Uterus (tissue), 4 donors: ENCODE data around the gene CEACAM5. TPM values are rescaled to one million over a fixed set of nuclear protein-coding genes. Genes with fewer than 3 reads are reported as not detected.

Source experiments
- DNase-seq, 2 donors: peaks; one replicate each; pipeline ENCODE4 v3.0.0-alpha.2; 2019 to 2020
- H3K27ac ChIP-seq, 2 donors: fragments of 200-600 bp; sonication (generic); 1 replicate in 1 of 2; 2 replicates in 1 of 2; pipeline ENCODE4 v1.5.1; 2016 to 2018
- H3K27me3 ChIP-seq, 2 donors: fragments of 200-600 bp; sonication (generic); one replicate each; pipeline ENCODE4 v1.5.1; 2018 to 2019; ENCODE audit warnings: control low read depth in 1 of 2
- H3K36me3 ChIP-seq, 2 donors: fragments of 200-600 bp; sonication (generic); one replicate each; pipeline ENCODE4 v1.5.1; 2019; ENCODE audit warnings: control low read depth in 1 of 2
- H3K4me1 ChIP-seq, 2 donors: fragments of 200-600 bp; sonication (generic); one replicate each; pipeline ENCODE4 v1.5.1; 2018 to 2019; ENCODE audit warnings: control low read depth in 1 of 2
- H3K4me3 ChIP-seq, 2 donors: fragments of 200-600 bp; sonication (generic); 1 replicate in 1 of 2; 2 replicates in 1 of 2; pipeline ENCODE4 v1.5.1; 2018 to 2019; ENCODE audit warnings: mild to moderate bottlenecking in 1 of 2
- H3K9me3 ChIP-seq, 2 donors: fragments of 200-600 bp; sonication (generic); one replicate each; pipeline ENCODE4 v1.5.1; 2019; ENCODE audit warnings: control low read depth in 1 of 2
- CTCF ChIP-seq, 4 experiments: fragments of 200-600 bp in 2 of 4; fragments of 450-650 bp in 2 of 4; sonication (generic) in 2 of 4; IDR thresholded peaks; one replicate each; pipeline ENCODE4 v1.5.1; 2016 to 2019; ENCODE audit warnings: antibody characterized with exemption in 4 of 4, mild to moderate bottlenecking in 2 of 4, moderate library complexity in 1 of 4
- POLR2A ChIP-seq, 2 donors: fragments of 450-650 bp; IDR thresholded peaks; one replicate each; pipeline ENCODE4 v1.6.1; 2016; ENCODE audit warnings: antibody characterized with exemption in 2 of 2, mild to moderate bottlenecking in 1 of 2, moderate library complexity in 1 of 2
- intact Hi-C: fragments of 100-400 bp; cut with DNase I; formaldehyde crosslinking; loops from one replicate; pipeline ENCODE4 v1.15.1; 2023; ENCODE audit warnings: low total_unique reads
- total RNA-seq, 4 donors: library from RNA; depleted of rRNA in 3 of 4; stranded (reverse); fragments of >200 nt in 3 of 4; gene quantifications; one replicate each; pipeline versions ENCODE4 v1.1.0 to v1.2.4, GENCODE V29; 2014 to 2023
- donor health status: DM: yes; HTN: yes; CAD: no.

The CEACAM5 gene
- total RNA-seq, 4 donors from 2014 or later = 0.29 to 0.51 TPM; not detected in 2

GRCh38 chr19:41740415-41741243 is 32.2 kb downstream of the CEACAM5 start:
- no peak overlapping the region for H3K27ac ChIP-seq

GRCh38 chr19:41741244-41741554 is 32.8 kb downstream of the CEACAM5 start:
- Histone ChIP-seq H3K4me3 (no peak overlapping the region), H3K4me1 (no peaks in the 10 kb centered on the region), H3K36me3 (no peaks in the 10 kb centered on the region), H3K9me3 (no peaks in the 10 kb centered on the region), H3K27ac (no peak overlapping the region), H3K27me3 (no peaks in the 10 kb centered on the region)
- DNase-seq = no peak
- TF ChIP-seq CTCF (IDR thresholded peaks at IDR 0.05) (no peak), POLR2A (IDR thresholded peaks at IDR 0.05) (no peak)
- intact Hi-C loops = no loop called here

More at GRCh38 chr19:41740415-41741243, 32.2 kb downstream of the CEACAM5 start:
- H3K9me3 ChIP-seq = no peaks in the 10 kb centered on the region
- no peaks in the 10 kb centered on the region for H3K36me3 ChIP-seq
- TF ChIP-seq CTCF (IDR thresholded peaks at IDR 0.05) (no peak), POLR2A (IDR thresholded peaks at IDR 0.05) (no peak)
- no peaks in the 10 kb centered on the region for H3K27me3 ChIP-seq
- no peaks in the 10 kb centered on the region for H3K4me1 ChIP-seq
- intact Hi-C loops = no loop called here
- no peak for DNase-seq
- no peak overlapping the region for H3K4me3 ChIP-seq

GRCh38 chr19:41744850-41745249 is 36.4 kb downstream of the CEACAM5 start:
- no peak for TF ChIP-seq POLR2A (IDR thresholded peaks at IDR 0.05)
- no peak for TF ChIP-seq CTCF (IDR thresholded peaks at IDR 0.05)

GRCh38 chr19:41745756-41746155 is 37.3 kb downstream of the CEACAM5 start:
- H3K27ac ChIP-seq = no peak overlapping the region
- no peaks in the 10 kb centered on the region for H3K9me3 ChIP-seq
- no peaks in the 10 kb centered on the region for H3K4me1 ChIP-seq
- no peak overlapping the region for H3K4me3 ChIP-seq
- TF ChIP-seq POLR2A (IDR thresholded peaks at IDR 0.05) (no peak), CTCF (IDR thresholded peaks at IDR 0.05) (no peak)
- intact Hi-C loops = no loop called here
- no peaks in the 10 kb centered on the region for H3K27me3 ChIP-seq
- no peak for DNase-seq
- H3K36me3 ChIP-seq = no peaks in the 10 kb centered on the region

More at GRCh38 chr19:41744850-41745249, 36.4 kb downstream of the CEACAM5 start:
- Histone ChIP-seq H3K27ac (no peak overlapping the region), H3K27me3 (no peaks in the 10 kb centered on the region), H3K36me3 (no peaks in the 10 kb centered on the region), H3K4me3 (no peak overlapping the region), H3K4me1 (no peaks in the 10 kb centered on the region), H3K9me3 (no peaks in the 10 kb centered on the region)
- intact Hi-C loops = no loop called here
- DNase-seq = no peak

- peak in 1 of 4 experiments; percentile 23 for TF ChIP-seq CTCF (IDR thresholded peaks at IDR 0.05)
- TF ChIP-seq POLR2A (IDR thresholded peaks at IDR 0.05) = no peak
- Histone ChIP-seq H3K9me3 (no peaks in the 10 kb centered on the region), H3K4me1 (no peaks in the 10 kb centered on the region), H3K27ac (no peak overlapping the region), H3K36me3 (no peaks in the 10 kb centered on the region), H3K4me3 (no peak overlapping the region), H3K27me3 (no peaks in the 10 kb centered on the region)
- intact Hi-C loops = no loop called here
- no peak for DNase-seq
Observed at GRCh38 chr19:41746593-41747227, 38.3 kb downstream of the CEACAM5 start.
